Hair follicular keratinocyte (primary cell): ENCODE data around the gene DRD1. TPM values are rescaled to one million over a fixed set of nuclear protein-coding genes. Genes with fewer than 3 reads are reported as not detected.

ENCODE experiments used
- total RNA-seq: library from RNA; depleted of rRNA; stranded (reverse); fragments of >200 nt; gene quantifications from 2 replicates; pipeline ENCODE4 v1.2.3, GENCODE V29; 2015

The DRD1 gene
- total RNA-seq, result not detected in 2 replicates

GRCh38 chr5:175444060-175444904 lies at the start of gene DRD1:
Gene DRD1, minus strand, starts transcription at chr5:175444182. Its CDS starts 1,083 bp downstream, at chr5:175443099.

GRCh38 chr5:175478384-175479124 lies 34.6 kb upstream of the DRD1 start, which contains the start of gene SFXN1:
Gene SFXN1, plus strand, starts transcription at chr5:175478560. Its CDS starts 13,544 bp downstream, at chr5:175492104.

Other genes with a start within 250 kb of the DRD1 start
- 45.7 and 87.1 TPM in 2 replicates for gene SFXN1, start 34.4 kb upstream of the DRD1 start, total RNA-seq
- gene HRH2, start 213.9 kb upstream of the DRD1 start, total RNA-seq, result not detected in 2 replicates